A549 (cell line): ENCODE results near the gene CECR2. TPM values are rescaled to one million over a fixed set of nuclear protein-coding genes. Genes with fewer than 3 reads are reported as not detected.
"Not testable (repeated sequence)": the region's sequence is repeated elsewhere in the genome, so short reads cannot be mapped to it uniquely, and the experiment has no call there.

Experiments used
- ATAC-seq, 2 experiments: fragments of 200-7000 bp in 1 of 2; fragments of >200 bp in 1 of 2; cut with Nextera tagmentation in 1 of 2; cut with Tn5 transposase in 1 of 2; 3 replicates each; pipeline versions ENCODE4 v1.8.0 to v1.9.1; 2018 to 2020; ENCODE audit warnings: mild to moderate bottlenecking in 1 of 2, moderate library complexity in 1 of 2
- CTCF ChIA-PET: fragments of 300-600 bp; sonication (Branson Sonifier 250); formaldehyde crosslinking; extraction: SDS; loops from one replicate; lab custom pipeline; 2021; ENCODE audit warnings: antibody characterized with exemption, inconsistent platforms; lab: Yijun Ruan, JAX
- POLR2A ChIA-PET: fragments of 350-600 bp; formaldehyde crosslinking; extraction: SDS; loops from one replicate; lab custom pipeline; 2021; ENCODE audit warnings: antibody characterized with exemption, inconsistent platforms; lab: Yijun Ruan, JAX
- DNase-seq, 2 experiments: peaks; one replicate each; pipeline versions ENCODE4 v3.0.0 to v3.0.0-alpha.2; 2011 to 2016; ENCODE audit warnings: low read depth in 1 of 2, low spot score in 1 of 2
- FAIRE-seq: peaks from 2 replicates; lab custom pipeline; 2011; peaks lifted over from hg19 to GRCh38; lab: Jason Lieb, UNC
- H3K27ac ChIP-seq, 2 experiments: fragments of >200 bp; sonication (Bioruptor Twin); formaldehyde crosslinking; 3 replicates each; pipeline ENCODE4 v1.5.1; 2016 to 2017
- H3K4me1 ChIP-seq: fragments of >200 bp; sonication (Bioruptor Twin); formaldehyde crosslinking; 3 replicates; pipeline ENCODE4 v1.6.1; 2016
- H3K4me2 ChIP-seq: fragments of >200 bp; sonication (Bioruptor Twin); formaldehyde crosslinking; 3 replicates; pipeline ENCODE4 v1.6.1; 2016
- H3K4me3 ChIP-seq: fragments of >200 bp; sonication (Bioruptor Twin); formaldehyde crosslinking; 3 replicates; pipeline ENCODE4 v1.5.1; 2016
- H3K9me3 ChIP-seq: fragments of >200 bp; sonication (Bioruptor Twin); formaldehyde crosslinking; 3 replicates; pipeline ENCODE4 v1.6.1; 2016
- ATOH8 ChIP-seq: fragments of 250-450 bp; sonication (Bioruptor Pico); IDR thresholded peaks from 2 replicates; pipeline ENCODE4 v1.5.0; 2020; ENCODE audit warnings: low read depth, mild to moderate bottlenecking, moderate library complexity
- BCL3 ChIP-seq: fragments of >200 bp; sonication (Bioruptor Twin); formaldehyde crosslinking; IDR thresholded peaks from 3 replicates; pipeline ENCODE4 v1.6.1; 2016
- CHD2 ChIP-seq: fragments of 150-350 bp; IDR thresholded peaks from 2 replicates; pipeline ENCODE4 v1.6.1; 2014; ENCODE audit warnings: low read length; ENCODE audit not compliant: partially characterized antibody
- CTCF ChIP-seq: fragments of >200 bp; sonication (Bioruptor Twin); formaldehyde crosslinking; IDR thresholded peaks from 3 replicates; pipeline ENCODE4 v1.5.1; 2016
- EHF ChIP-seq: fragments of 250-450 bp; sonication (Bioruptor Pico); IDR thresholded peaks from 2 replicates; pipeline ENCODE4 v1.5.0; 2020; ENCODE audit warnings: mild to moderate bottlenecking
- EHMT2 ChIP-seq: fragments of 200-600 bp; sonication (generic); IDR thresholded peaks from 2 replicates; pipeline ENCODE4 v1.6.1; 2016; ENCODE audit warnings: antibody characterized with exemption, low read depth, mild to moderate bottlenecking, moderate library complexity
- ELK1 ChIP-seq: fragments of 150-350 bp; IDR thresholded peaks from 2 replicates; pipeline ENCODE4 v1.6.1; 2014; ENCODE audit warnings: low read depth, mild to moderate bottlenecking, low read length
- EP300 ChIP-seq, 2 experiments: fragments of >200 bp; sonication (Bioruptor Twin); formaldehyde crosslinking; IDR thresholded peaks; 2 replicates in 1 of 2; 3 replicates in 1 of 2; pipeline ENCODE4 v1.6.1; 2016 to 2017
- FOXS1 ChIP-seq: fragments of 250-450 bp; sonication (Bioruptor Pico); IDR thresholded peaks from 2 replicates; pipeline ENCODE4 v1.5.0; 2020; ENCODE audit warnings: mild to moderate bottlenecking, moderate library complexity
- HES2 ChIP-seq: fragments of >200 bp; sonication (Bioruptor Twin); formaldehyde crosslinking; IDR thresholded peaks from 2 replicates; pipeline ENCODE4 v1.6.1; 2016
- HEYL ChIP-seq: fragments of 250-450 bp; sonication (Bioruptor Pico); IDR thresholded peaks from 2 replicates; pipeline ENCODE4 v1.8.0; 2021; ENCODE audit warnings: mild to moderate bottlenecking, moderate library complexity
- HOXB13 ChIP-seq: fragments of 250-450 bp; sonication (Bioruptor Pico); IDR thresholded peaks from 2 replicates; pipeline ENCODE4 v1.5.0; 2020; ENCODE audit warnings: low read depth, mild to moderate bottlenecking, moderate library complexity
- JUN ChIP-seq, 2 experiments: fragments of >200 bp; sonication (Bioruptor Twin); formaldehyde crosslinking; IDR thresholded peaks; 2 replicates in 1 of 2; 3 replicates in 1 of 2; pipeline ENCODE4 v1.6.1; 2016 to 2017
- KDM1A ChIP-seq: fragments of 200-600 bp; sonication (generic); IDR thresholded peaks from 2 replicates; pipeline ENCODE4 v1.6.1; 2016; ENCODE audit warnings: low read depth, mild to moderate bottlenecking
- MAX ChIP-seq: IDR thresholded peaks from 2 replicates; pipeline ENCODE4 v1.6.1; 2012
- MAZ ChIP-seq: fragments of 150-350 bp; IDR thresholded peaks from 2 replicates; pipeline ENCODE4 v1.6.1; 2014; ENCODE audit warnings: antibody characterized with exemption, low read depth, low read length, borderline replicate concordance
- MYC ChIP-seq: IDR thresholded peaks from 2 replicates; pipeline ENCODE4 v1.6.1; 2012; ENCODE audit warnings: mild to moderate bottlenecking, inconsistent platforms, low read length, improper control_type of control experiment, borderline replicate concordance
- NPAS2 ChIP-seq: fragments of 250-450 bp; sonication (Bioruptor Pico); IDR thresholded peaks from 2 replicates; pipeline ENCODE4 v1.8.0; 2022; ENCODE audit warnings: mild to moderate bottlenecking, moderate library complexity, borderline replicate concordance
- PBX3 ChIP-seq: IDR thresholded peaks from 2 replicates; pipeline ENCODE4 v1.6.1; 2012
- RAD21 ChIP-seq, 2 experiments: fragments of >200 bp in 1 of 2; sonication (Bioruptor Twin) in 1 of 2; formaldehyde crosslinking in 1 of 2; IDR thresholded peaks in 1 of 2; conservative IDR thresholded peaks in 1 of 2; 2 replicates in 1 of 2; 3 replicates in 1 of 2; pipeline ENCODE4 v1.6.1; 2012 to 2018; ENCODE audit warnings: inconsistent platforms in 1 of 2
- RCOR1 ChIP-seq: fragments of 150-350 bp; IDR thresholded peaks from 2 replicates; pipeline ENCODE4 v1.6.1; 2014; ENCODE audit warnings: antibody characterized with exemption, low read length, low read depth
- SMC3 ChIP-seq: fragments of >200 bp; sonication (Bioruptor Twin); formaldehyde crosslinking; IDR thresholded peaks from 3 replicates; pipeline ENCODE4 v1.6.1; 2018; ENCODE audit warnings: inconsistent platforms
- USF2 ChIP-seq: fragments of 450-650 bp; IDR thresholded peaks from 2 replicates; pipeline ENCODE4 v1.6.1; 2014; ENCODE audit warnings: antibody characterized with exemption
- ZFP36 ChIP-seq: fragments of 450-650 bp; IDR thresholded peaks from 2 replicates; pipeline ENCODE4 v1.6.1; 2014; ENCODE audit warnings: borderline replicate concordance; ENCODE audit not compliant: partially characterized antibody
- WGBS: methylation state at CpG from one replicate; pipeline ENCODE4 v1.1.6; 2017; ENCODE audit errors: missing lambda C conversion rate; 5-methylcytosine and 5-hydroxymethylcytosine counted together
- polyA plus RNA-seq, 4 experiments: library from polyadenylated mRNA; depleted of rRNA in 3 of 4; stranded (reverse); fragments of >200 nt; fragmentation: RNase III in 1 of 4; extraction: RNeasy Plus Mini Kit Qiagen cat#74134 plus additional on column Dnase treatment in 1 of 4; gene quantifications; 2 replicates in 3 of 4; 3 replicates in 1 of 4; pipeline ENCODE4 v1.2.3, GENCODE V29; 2011 to 2017

CECR2 gene
- polyA plus RNA-seq, 2 of the 4 experiments (the other 2 are of a cell fraction): 0.01 to 0.06 TPM

GRCh38 chr22:17514084-17514483 lies 144.8 kb downstream of the CECR2 start:
- Histone ChIP-seq H3K4me1 (no peaks in the 10 kb centered on the region), H3K27ac (no peak overlapping the region), H3K4me3 (no peak overlapping the region), H3K9me3 (no peaks in the 10 kb centered on the region), H3K4me2 (no peak overlapping the region)
- TF ChIP-seq HOXB13 (no peak), JUN (IDR thresholded peaks at IDR 0.05) (no peak), SMC3 (no peak)
- WGBS: 55% methylated on average over 7 of the region's 7 CpGs
- FAIRE-seq: no peak
- ATAC-seq: no peak
- POLR2A ChIA-PET: no interaction called here
- CTCF ChIA-PET: interaction anchor here (0.9 to 2.8 kb wide), 4 partner anchors 10 to 597 kb away, joined by 3 to 8 read pairs (median 4); no protein-coding TSS in a partner anchor
- DNase-seq: no peak

GRCh38 chr22:17518406-17518805 lies 149.1 kb downstream of the CECR2 start:
- 53% methylated on average over 3 of the region's 3 CpGs for WGBS
- DNase-seq (no peak), ATAC-seq (no peak), FAIRE-seq (no peak)
- ChIA-PET CTCF (no interaction called here), POLR2A (no interaction called here)
- H3K27ac ChIP-seq: no peak overlapping the region
- H3K4me3 ChIP-seq: no peak overlapping the region
- H3K4me2 ChIP-seq: no peak overlapping the region
- no peak for TF ChIP-seq HES2
- TF ChIP-seq MAZ: no peak
- no peak for TF ChIP-seq MAX
- no peak for TF ChIP-seq KDM1A
- no peak for TF ChIP-seq ATOH8 (CRISPR knock-in tag)
- TF ChIP-seq RAD21 (conservative IDR thresholded peaks at IDR 0.05 in 1 of 2, IDR thresholded peaks at IDR 0.05 in 1 of 2): no peak
- TF ChIP-seq BCL3: no peak
- no peak for TF ChIP-seq RCOR1
- TF ChIP-seq CTCF: no peak
- H3K9me3 ChIP-seq: no peaks in the 10 kb centered on the region
- no peaks in the 10 kb centered on the region for H3K4me1 ChIP-seq

- FAIRE-seq, ATAC-seq, DNase-seq, POLR2A ChIA-PET, H3K27ac ChIP-seq, CTCF ChIA-PET, H3K9me3 ChIP-seq, H3K4me1 ChIP-seq, H3K4me2 ChIP-seq, H3K4me3 ChIP-seq: not testable (repeated sequence)
- WGBS: 31% methylated on average over 1 of the region's 1 CpG
Measured at GRCh38 chr22:17521971-17522370, 152.7 kb downstream of the CECR2 start.

GRCh38 chr22:17523925-17524324 lies 154.7 kb downstream of the CECR2 start:
- DNase-seq: no peak
- POLR2A ChIA-PET: no interaction called here
- H3K27ac ChIP-seq: no peak overlapping the region
- 72% methylated on average over 10 of the region's 10 CpGs for WGBS
- no peak for ATAC-seq
- H3K9me3 ChIP-seq: no peaks in the 10 kb centered on the region
- no peak overlapping the region for H3K4me3 ChIP-seq
- no peak for FAIRE-seq
- H3K4me1 ChIP-seq: no peaks in the 10 kb centered on the region
- H3K4me2 ChIP-seq: no peak overlapping the region
- CTCF ChIA-PET: interaction anchor here (0.6 to 1.9 kb wide), 3 partner anchors 10 to 352 kb away, joined by 3 to 8 read pairs (median 3); no protein-coding TSS in a partner anchor
- TF ChIP-seq EP300 (IDR thresholded peaks at IDR 0.05) (no peak), HEYL (CRISPR knock-in tag) (no peak), EHMT2 (no peak), EHF (no peak), ELK1 (no peak), NPAS2 (no peak), PBX3 (no peak), USF2 (no peak), MYC (no peak), ZFP36 (no peak), FOXS1 (no peak), CHD2 (no peak)
